HepG2 (cell line): ENCODE results near the gene SRRM3. TPM values are rescaled to one million over a fixed set of nuclear protein-coding genes. Genes with fewer than 3 reads are reported as not detected.

Experiments
- ARID5B ChIP-seq: IDR thresholded peaks from 2 replicates; pipeline ENCODE4 v1.4.0; 2020; ENCODE audit warnings: mild to moderate bottlenecking, missing genetic modification reagents
- FOSL2 ChIP-seq: sonication (generic); formaldehyde crosslinking; IDR thresholded peaks from 2 replicates; pipeline ENCODE4 v1.4.0; 2020; ENCODE audit warnings: missing genetic modification reagents
- FOXC1 ChIP-seq: sonication (generic); formaldehyde crosslinking; IDR thresholded peaks from 2 replicates; pipeline ENCODE4 v1.8.0; 2022; ENCODE audit warnings: mild to moderate bottlenecking, missing genetic modification reagents, borderline replicate concordance
- GATAD2A ChIP-seq: IDR thresholded peaks from 2 replicates; pipeline ENCODE4 v1.6.1; 2016
- HIC2 ChIP-seq: sonication (generic); formaldehyde crosslinking; IDR thresholded peaks from 2 replicates; pipeline ENCODE4 v1.9.0; 2022; ENCODE audit warnings: low read depth, missing genetic modification reagents
- MAF1 ChIP-seq: sonication (generic); formaldehyde crosslinking; IDR thresholded peaks from 2 replicates; pipeline ENCODE4 v1.5.0; 2020; ENCODE audit warnings: missing genetic modification reagents, borderline replicate concordance
- MEIS1 ChIP-seq: sonication (generic); formaldehyde crosslinking; IDR thresholded peaks from 2 replicates; pipeline ENCODE4 v1.9.0; 2021; ENCODE audit warnings: mild to moderate bottlenecking, missing genetic modification reagents, moderate library complexity, borderline replicate concordance
- NFKB2 ChIP-seq: sonication (generic); formaldehyde crosslinking; IDR thresholded peaks from 2 replicates; pipeline ENCODE4 v1.4.0; 2020; ENCODE audit warnings: missing genetic modification reagents, borderline replicate concordance
- NR2F2 ChIP-seq: IDR thresholded peaks from 2 replicates; pipeline ENCODE4 v1.6.1; 2012; ENCODE audit warnings: low read depth, inconsistent platforms, borderline replicate concordance
- PLRG1 ChIP-seq: fragments of 450-650 bp; conservative IDR thresholded peaks from 2 replicates; pipeline ENCODE4 v1.6.1; 2016
- RBM22 ChIP-seq: fragments of 200-400 bp; formaldehyde crosslinking; optimal IDR thresholded peaks from 2 replicates; pipeline ENCODE3; 2017; ENCODE audit warnings: mild to moderate bottlenecking, low read length, moderate library complexity
- RORA ChIP-seq: sonication (generic); formaldehyde crosslinking; IDR thresholded peaks from 2 replicates; pipeline ENCODE4 v1.5.0; 2020; ENCODE audit warnings: mild to moderate bottlenecking, missing genetic modification reagents, moderate library complexity
- SP5 ChIP-seq: IDR thresholded peaks from 2 replicates; pipeline ENCODE4 v1.6.1; 2016; ENCODE audit warnings: low read depth, borderline replicate concordance
- SPEN ChIP-seq: sonication (generic); formaldehyde crosslinking; IDR thresholded peaks from 2 replicates; pipeline ENCODE4 v1.5.1; 2020; ENCODE audit warnings: low read depth, mild to moderate bottlenecking, missing genetic modification reagents
- TP53 ChIP-seq: sonication (generic); formaldehyde crosslinking; conservative IDR thresholded peaks from 2 replicates; pipeline ENCODE4 v1.4.0; 2020; ENCODE audit warnings: missing genetic modification reagents
- TRIM24 ChIP-seq: sonication (generic); formaldehyde crosslinking; IDR thresholded peaks from 2 replicates; pipeline ENCODE4 v1.8.0; 2022; ENCODE audit warnings: mild to moderate bottlenecking, missing genetic modification reagents
- ZFP41 ChIP-seq: sonication (generic); formaldehyde crosslinking; IDR thresholded peaks from 2 replicates; pipeline ENCODE4 v1.4.0; 2020; ENCODE audit warnings: mild to moderate bottlenecking, missing genetic modification reagents, borderline replicate concordance
- ZNF143 ChIP-seq: sonication (generic); formaldehyde crosslinking; IDR thresholded peaks from 2 replicates; pipeline ENCODE4 v1.4.0; 2020; ENCODE audit warnings: missing genetic modification reagents
- ZNF329 ChIP-seq: sonication (generic); formaldehyde crosslinking; IDR thresholded peaks from 2 replicates; pipeline ENCODE4 v1.9.0; 2021; ENCODE audit warnings: low read depth, mild to moderate bottlenecking, missing genetic modification reagents
- ZNF790 ChIP-seq: sonication (generic); formaldehyde crosslinking; IDR thresholded peaks from 2 replicates; pipeline ENCODE4 v1.8.0; 2022; ENCODE audit warnings: missing genetic modification reagents, mild to moderate bottlenecking, borderline replicate concordance
- ZNF891 ChIP-seq: sonication (generic); formaldehyde crosslinking; IDR thresholded peaks from 2 replicates; pipeline ENCODE4 v1.5.0; 2020; ENCODE audit warnings: mild to moderate bottlenecking, missing genetic modification reagents
- polyA plus RNA-seq, 8 experiments: library from polyadenylated mRNA; depleted of rRNA in 3 of 8; stranded (reverse) in 7 of 8; unstranded in 1 of 8; fragments of >200 nt; fragmentation: Illumina TruSeq in 4 of 8; extraction: Trizol in 4 of 8; gene quantifications; 2 replicates each; pipeline versions ENCODE4 v1.2.1 to v1.2.3, GENCODE V29; 2011 to 2016; ENCODE audit warnings: low read depth in 4 of 8, missing spikeins in 1 of 8, mixed read lengths in 1 of 8; ENCODE audit not compliant: insufficient read depth in 1 of 8
- total RNA-seq, 5 experiments: library from RNA; depleted of rRNA; stranded (reverse); fragments of >200 nt; fragmentation: Illumina TruSeq; extraction: Trizol; gene quantifications; 2 replicates each; pipeline ENCODE4 v1.2.3, GENCODE V29; 2016; ENCODE audit warnings: low read depth in 1 of 5

The SRRM3 gene
- total and polyA plus RNA-seq, 2 of the 13 experiments (the other 11 are each of a cell fraction or from before 2014, with no cell fraction given), result 0.13 to 0.54 TPM

GRCh38 chr7:76294344-76295024, 92.8 kb downstream of the SRRM3 start (continued):
- TF ChIP-seq HIC2 (CRISPR knock-in tag) (0 out of 2 replicates have a peak, but pooled peaks have one; percentile 29), RORA (CRISPR knock-in tag) (no peak), ZNF891 (peak; percentile 27; the same call in 1 of the 2 replicates), GATAD2A (CRISPR knock-in tag) (peak; percentile 38; the same call in 1 of the 2 replicates), MEIS1 (CRISPR knock-in tag) (0 out of 2 replicates have a peak, but pooled peaks have one; percentile 32), ZFP41 (CRISPR knock-in tag) (no peak), MAF1 (CRISPR knock-in tag) (no peak), SP5 (CRISPR knock-in tag) (peak; percentile 30; the same call in 1 of the 2 replicates), TRIM24 (no peak), SPEN (CRISPR knock-in tag) (0 out of 2 replicates have a peak, but pooled peaks have one; percentile 38), TP53 (CRISPR knock-in tag) (no peak), FOSL2 (0 out of 2 replicates have a peak, but pooled peaks have one; percentile 24), ZNF329 (CRISPR knock-in tag) (no peak), NFKB2 (CRISPR knock-in tag) (peak; percentile 30; the same call in 1 of the 2 replicates), PLRG1 (no peak), RBM22 (no peak), NR2F2 (no peak), FOXC1 (CRISPR knock-in tag) (peak; percentile 67; the same call in 1 of the 2 replicates), ZNF790 (CRISPR knock-in tag) (no peak), ARID5B (peak; percentile 22; the same call in 1 of the 2 replicates), ZNF143 (CRISPR knock-in tag) (peak; percentile 78)
- TF ChIP-seq, all 625 proteins: peak for 49
